Hematopoietic multipotent progenitor cell treated with erythropoietin and hydrocortisone succinate and interleukin-3 and kit ligand, for 4 days (in vitro differentiated cells): ENCODE results near the gene SEM1.
"Not testable (repeated sequence)": the region's sequence is repeated elsewhere in the genome, so short reads cannot be mapped to it uniquely, and the experiment has no call there.

ENCODE experiments used
- DNase-seq: peaks from one replicate; pipeline ENCODE4 v3.0.0-alpha.2; 2015

The SEM1 gene

GRCh38 chr7:96658022-96658412 lies 51.6 kb downstream of the SEM1 start:
- DNase-seq, result no peak

GRCh38 chr7:96657347-96658021 lies 52.2 kb downstream of the SEM1 start:
- no peak for DNase-seq

GRCh38 chr7:96655956-96656355 lies 53.7 kb downstream of the SEM1 start:
- no peak for DNase-seq

GRCh38 chr7:96654630-96655188 lies 54.9 kb downstream of the SEM1 start:
- no peak for DNase-seq

DNA sequence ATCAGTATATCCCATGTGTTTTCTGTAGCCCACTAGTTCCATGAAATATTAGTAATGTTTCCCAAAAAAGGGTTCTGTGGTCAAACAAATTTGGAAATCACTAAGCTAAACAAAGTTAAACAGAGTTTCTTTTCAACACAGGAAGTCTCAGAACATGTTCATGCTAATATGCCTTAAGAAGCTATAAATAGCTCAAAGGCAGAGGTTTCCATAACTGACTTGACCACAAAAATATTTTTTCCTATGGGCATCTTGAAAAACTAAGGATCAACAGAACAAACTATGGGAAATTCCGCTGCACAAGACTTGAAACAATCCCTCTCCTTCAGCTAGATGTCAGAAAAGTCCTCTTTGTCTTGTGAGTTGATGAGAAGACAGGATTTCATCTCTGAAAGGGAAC lies 59.7 kb downstream of the SEM1 start:
- no peak for DNase-seq

DNA sequence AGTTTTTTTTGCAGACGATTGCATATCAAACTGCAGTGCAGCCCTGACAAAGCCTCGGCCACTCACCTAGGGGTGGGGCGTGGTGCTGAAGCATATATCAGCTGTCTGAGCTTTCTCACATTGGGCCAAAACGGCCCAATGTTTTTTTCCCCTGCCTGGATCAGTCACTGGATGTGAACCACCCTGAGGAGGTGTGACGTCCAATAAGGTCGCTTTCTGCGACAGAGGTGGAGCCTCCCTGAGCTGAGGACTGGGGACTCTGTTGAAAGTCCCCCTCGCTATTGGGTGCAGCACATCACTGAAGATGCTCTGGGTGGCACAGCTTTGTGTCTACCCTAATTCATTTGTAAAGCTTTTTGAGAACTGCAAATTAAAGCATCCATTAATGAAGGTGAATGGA lies 60.9 kb downstream of the SEM1 start:
- DNase-seq, result no peak

DNA sequence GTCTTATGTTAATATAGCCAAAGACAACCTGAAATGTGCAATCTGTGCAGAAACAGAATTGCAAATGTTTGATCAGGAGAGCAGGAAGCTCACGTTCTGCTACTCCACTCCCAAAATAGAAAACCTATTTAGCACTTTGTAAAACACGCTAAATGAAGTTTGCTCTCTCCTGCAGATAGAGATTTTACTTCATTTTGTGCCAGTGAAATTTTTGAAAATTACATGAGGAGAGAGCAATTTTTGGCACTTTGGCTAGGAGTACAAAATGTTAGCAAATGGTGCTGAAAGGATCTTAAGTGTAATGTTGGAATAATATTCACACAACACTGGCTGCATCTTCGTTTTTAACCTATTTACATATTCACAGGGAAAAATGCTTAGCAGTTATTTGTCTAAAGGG lies 61.9 kb downstream of the SEM1 start:
- DNase-seq, result no peak

GRCh38 chr7:96645084-96645483 lies 64.6 kb downstream of the SEM1 start:
- no peak for DNase-seq

DNA sequence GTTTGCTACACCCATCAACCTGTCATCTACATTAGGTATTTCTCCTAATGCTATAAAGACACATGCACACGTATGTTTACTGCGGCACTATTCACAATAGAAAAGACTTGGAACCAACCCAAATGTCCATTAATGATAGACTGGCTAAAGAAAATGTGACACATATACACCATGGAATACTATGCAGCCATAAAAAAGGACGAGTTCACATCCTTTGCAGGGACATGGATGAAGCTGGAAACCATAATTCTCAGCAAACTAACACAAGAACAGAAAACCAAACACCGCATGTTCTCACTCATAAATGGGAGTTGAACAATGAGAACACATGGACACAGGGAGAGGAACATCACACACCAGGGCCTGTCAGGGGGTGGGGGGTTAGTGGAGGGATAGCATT lies 66.2 kb downstream of the SEM1 start:
- DNase-seq, result not testable (repeated sequence)

- DNase-seq, result no peak
Observed at GRCh38 chr7:96640054-96640453, 69.6 kb downstream of the SEM1 start.
